H1 (cell line): ENCODE measurements around the gene EWSR1. TPM values are rescaled to one million over a fixed set of nuclear protein-coding genes. Genes with fewer than 3 reads are reported as not detected.
A peak's percentile ranks its signal among the peaks of the same experiment; 100 is the strongest.

Experiments used
- CTCF ChIA-PET: fragments of 300-600 bp; sonication (Branson Sonifier 250); formaldehyde crosslinking; loops from one replicate; lab custom pipeline; 2021; ENCODE audit not compliant: partially characterized antibody; lab: Charles Lee
- POLR2A ChIA-PET: fragments of 300-600 bp; sonication (Branson Sonifier 250); formaldehyde crosslinking; loops from one replicate; lab custom pipeline; 2021; ENCODE audit warnings: inconsistent platforms; ENCODE audit not compliant: partially characterized antibody; lab: Charles Lee
- DNase-seq, 2 experiments: peaks; one replicate each; pipeline versions ENCODE4 v3.0.0 to v3.0.0-alpha.2; 2010 to 2022; ENCODE audit warnings: low spot score in 2 of 2, low read depth in 1 of 2, mixed read lengths in 1 of 2
- FAIRE-seq: peaks from 2 replicates; lab custom pipeline; 2011; peaks lifted over from hg19 to GRCh38; lab: Jason Lieb, UNC
- H2AFZ ChIP-seq: 2 replicates; pipeline ENCODE4 v1.8.1; 2012; ENCODE audit warnings: low read length, inconsistent platforms
- H2AK5ac ChIP-seq: 2 replicates; pipeline ENCODE4 v1.6.1; 2013; ENCODE audit warnings: low read depth, low read length
- H2BK120ac ChIP-seq: replicated peaks from 2 replicates; pipeline ENCODE3; 2013; ENCODE audit warnings: low read depth, low read length, inconsistent platforms
- H2BK12ac ChIP-seq: 2 replicates; pipeline ENCODE4 v1.6.1; 2013; ENCODE audit warnings: low read depth, low read length
- H2BK15ac ChIP-seq: 2 replicates; pipeline ENCODE4 v1.6.1; 2013; ENCODE audit warnings: low read length
- H2BK20ac ChIP-seq: 2 replicates; pipeline ENCODE4 v1.6.1; 2013; ENCODE audit warnings: low read length
- H2BK5ac ChIP-seq: 2 replicates; pipeline ENCODE4 v1.6.1; 2013; ENCODE audit warnings: low read depth, low read length
- H3K14ac ChIP-seq: 2 replicates; pipeline ENCODE4 v1.6.1; 2013; ENCODE audit warnings: inconsistent platforms; ENCODE audit not compliant: insufficient read length
- H3K18ac ChIP-seq: 2 replicates; pipeline ENCODE4 v1.6.1; 2013; ENCODE audit warnings: low read length; ENCODE audit errors: extremely low read depth
- H3K23ac ChIP-seq: 2 replicates; pipeline ENCODE4 v1.6.1; 2013; ENCODE audit warnings: inconsistent platforms; ENCODE audit not compliant: insufficient read length
- H3K23me2 ChIP-seq: 2 replicates; pipeline ENCODE4 v1.6.1; 2013; ENCODE audit warnings: low read depth, low read length
- H3K27ac ChIP-seq: 2 replicates; pipeline ENCODE4 v1.6.1; 2011; ENCODE audit warnings: low read depth, low read length, inconsistent platforms
- H3K27me3 ChIP-seq, 4 experiments: replicated peaks in 1 of 4; 1 replicate in 1 of 4; 2 replicates in 3 of 4; pipeline versions ENCODE4 v1.6.1 to v1.8.1; 2011 to 2013; ENCODE audit warnings: low read length in 3 of 4, mild to moderate bottlenecking in 3 of 4, inconsistent platforms in 2 of 4, mixed read lengths in 2 of 4, moderate library complexity in 1 of 4; ENCODE audit not compliant: control insufficient read depth in 3 of 4, insufficient read depth in 3 of 4; ENCODE audit errors: extremely low read depth in 1 of 4
- H3K36me3 ChIP-seq, 4 experiments: 2 replicates each; pipeline versions ENCODE4 v1.6.1 to v1.8.1; 2011 to 2013; ENCODE audit warnings: mild to moderate bottlenecking in 4 of 4, low read length in 3 of 4, moderate library complexity in 2 of 4, control low read depth in 1 of 4, inconsistent platforms in 1 of 4; ENCODE audit not compliant: insufficient read depth in 4 of 4, control insufficient read depth in 2 of 4
- H3K4ac ChIP-seq: replicated peaks from 2 replicates; pipeline ENCODE3; 2013; ENCODE audit warnings: low read length, low read depth, mixed read lengths, inconsistent platforms; ENCODE audit not compliant: insufficient read length
- H3K4me1 ChIP-seq, 4 experiments: replicated peaks in 1 of 4; 1 replicate in 1 of 4; 2 replicates in 3 of 4; pipeline versions ENCODE4 v1.6.1 to v1.8.1; 2011 to 2013; ENCODE audit warnings: low read length in 3 of 4, inconsistent platforms in 2 of 4, mixed read lengths in 1 of 4; ENCODE audit not compliant: insufficient read depth in 4 of 4, control insufficient read depth in 3 of 4
- H3K4me2 ChIP-seq, 2 experiments: 2 replicates each; pipeline versions ENCODE4 v1.6.1 to v1.8.1; 2011 to 2013; ENCODE audit warnings: low read depth in 2 of 2, low read length in 2 of 2, control low read depth in 1 of 2, inconsistent platforms in 1 of 2, mild to moderate bottlenecking in 1 of 2; ENCODE audit not compliant: insufficient read depth in 1 of 2
- H3K4me3 ChIP-seq, 4 experiments: fragments of 200-600, 300-600 bp in 1 of 4; sonication (generic), shearing (Covaris generic), sonication (Bioruptor Twin) in 1 of 4; 2 replicates each; pipeline versions ENCODE4 v1.5.1 to v1.8.1; 2011 to 2016; ENCODE audit warnings: low read length in 4 of 4, low read depth in 3 of 4, control low read depth in 2 of 4, inconsistent platforms in 2 of 4, mild to moderate bottlenecking in 2 of 4, mixed read lengths in 1 of 4, moderate library complexity in 1 of 4; ENCODE audit not compliant: insufficient read depth in 2 of 4; ENCODE audit errors: extremely low read depth in 1 of 4
- H3K56ac ChIP-seq: replicated peaks from 2 replicates; pipeline ENCODE3; 2013; ENCODE audit warnings: low read depth, mild to moderate bottlenecking, mixed read lengths, low read length, inconsistent platforms; ENCODE audit not compliant: insufficient read length
- H3K79me1 ChIP-seq: 2 replicates; pipeline ENCODE4 v1.6.1; 2013; ENCODE audit warnings: low read depth, low read length, control low read depth
- H3K79me2 ChIP-seq, 2 experiments: 2 replicates each; pipeline versions ENCODE4 v1.6.1 to v1.8.1; 2012 to 2013; ENCODE audit warnings: low read length in 2 of 2, mild to moderate bottlenecking in 2 of 2, inconsistent platforms in 1 of 2; ENCODE audit not compliant: insufficient read depth in 2 of 2, control insufficient read depth in 1 of 2
- H3K9ac ChIP-seq, 4 experiments: replicated peaks in 1 of 4; 1 replicate in 1 of 4; 2 replicates in 3 of 4; pipeline versions ENCODE4 v1.6.1 to v1.8.1; 2011 to 2013; ENCODE audit warnings: low read depth in 3 of 4, low read length in 3 of 4, control low read depth in 2 of 4, mild to moderate bottlenecking in 2 of 4, moderate library complexity in 2 of 4, inconsistent platforms in 1 of 4; ENCODE audit errors: extremely low read depth in 1 of 4
- H3K9me3 ChIP-seq, 2 experiments: 2 replicates each; pipeline versions ENCODE4 v1.6.1 to v1.8.1; 2012 to 2013; ENCODE audit warnings: mild to moderate bottlenecking in 2 of 2, moderate library complexity in 2 of 2, control low read depth in 1 of 2, inconsistent platforms in 1 of 2, low read depth in 1 of 2, low read length in 1 of 2, mixed read lengths in 1 of 2; ENCODE audit not compliant: insufficient read depth in 2 of 2
- H4K20me1 ChIP-seq, 2 experiments: replicated peaks in 1 of 2; 2 replicates each; pipeline versions ENCODE3 to v1.8.1; 2011 to 2013; ENCODE audit warnings: inconsistent platforms in 2 of 2, low read length in 2 of 2, mild to moderate bottlenecking in 1 of 2; ENCODE audit not compliant: insufficient read depth in 2 of 2, control insufficient read depth in 1 of 2
- H4K5ac ChIP-seq: 2 replicates; pipeline ENCODE4 v1.6.1; 2013; ENCODE audit warnings: low read length, low read depth, mixed read lengths, inconsistent platforms; ENCODE audit not compliant: insufficient read length
- H4K8ac ChIP-seq: 2 replicates; pipeline ENCODE4 v1.8.0; 2013; ENCODE audit warnings: mild to moderate bottlenecking, moderate library complexity, low read length, inconsistent platforms; ENCODE audit not compliant: insufficient read depth; ENCODE audit errors: extremely low read depth
- H4K91ac ChIP-seq: replicated peaks from 2 replicates; pipeline ENCODE3; 2013; ENCODE audit warnings: low read length, mixed read lengths, inconsistent platforms; ENCODE audit not compliant: insufficient read length
- CHD1 ChIP-seq: IDR thresholded peaks from 2 replicates; pipeline ENCODE4 v1.6.1; 2012; ENCODE audit warnings: low read depth, low read length, improper control_type of control experiment
- WGBS, 2 experiments: shearing (Covaris generic) in 1 of 2; methylation state at CpG; one replicate each; pipeline versions ENCODE4 v1.1.6 to v1.1.7; 2013 to 2015; ENCODE audit warnings: low lambda C conversion rate in 2 of 2, mixed read lengths in 2 of 2, inconsistent platforms in 1 of 2, low coverage in 1 of 2, missing lambda C conversion rate in 1 of 2; ENCODE audit not compliant: insufficient replicate concordance in 2 of 2, insufficient coverage in 1 of 2, insufficient read length in 1 of 2; ENCODE audit errors: extremely low coverage in 1 of 2, missing lambda C conversion rate in 1 of 2; 5-methylcytosine and 5-hydroxymethylcytosine counted together
- polyA plus RNA-seq, 7 experiments: library from polyadenylated mRNA; depleted of rRNA in 3 of 7; stranded (reverse) in 5 of 7; unstranded in 2 of 7; fragments of >200 nt in 5 of 7; fragments of 200-250 nt in 2 of 7; gene quantifications; 1 replicate in 5 of 7; 2 replicates in 1 of 7; 4 replicates in 1 of 7; pipeline versions ENCODE4 v1.2.1 to v1.2.3, GENCODE V29; 2011 to 2013; ENCODE audit warnings: missing spikeins in 2 of 7, mixed read lengths in 2 of 7
- total RNA-seq: library from RNA; stranded (reverse); fragmentation: NEBNext Ultra II Directional; extraction: Animal tissue kit (Norgen Biotek cat#: 25700); gene quantifications from 2 replicates; pipeline ENCODE4 v1.2.1, GENCODE V29; 2021

Gene EWSR1
- total and polyA plus RNA-seq, 2 of the 8 experiments (the other 6 are each of a cell fraction or from before 2014, with no cell fraction given) = 387 to 930 TPM

DNA sequence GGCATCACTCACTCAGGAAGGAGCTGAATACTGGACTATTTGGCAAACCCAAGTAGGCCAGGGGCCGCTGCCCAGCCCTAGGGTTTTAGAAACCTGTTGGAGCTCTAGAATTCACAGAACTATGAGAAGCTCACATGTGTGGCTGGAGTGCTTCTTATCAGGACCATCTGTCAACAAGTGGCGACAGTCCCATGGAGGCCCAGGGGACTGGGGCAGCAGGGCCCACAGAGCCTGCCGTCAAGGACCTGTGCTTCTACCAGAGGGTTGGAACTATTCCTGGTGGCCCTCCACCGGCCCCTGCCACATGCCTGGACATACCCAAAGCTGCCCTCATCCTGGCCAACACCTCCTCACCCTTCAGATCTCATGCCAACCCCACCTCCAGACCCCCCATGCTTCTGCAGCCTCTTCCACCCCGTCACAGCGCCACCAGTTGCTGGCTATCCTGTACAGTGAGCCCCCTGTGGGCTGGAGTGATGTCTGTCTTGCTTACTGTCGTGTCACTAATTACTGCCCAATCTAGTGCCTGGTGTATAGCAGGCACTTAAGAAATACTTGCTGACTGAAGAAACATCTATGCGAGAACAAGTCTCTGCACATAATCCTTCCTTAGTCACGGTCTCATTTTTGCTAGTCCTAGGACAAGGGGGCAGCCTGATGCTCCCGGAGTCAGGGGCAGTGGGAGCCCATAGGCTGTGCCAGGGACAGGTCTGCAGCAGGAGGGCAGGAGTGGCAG lies 74.7 kb downstream of the EWSR1 start:
- no peak overlapping the region for H3K9ac ChIP-seq
- H2BK12ac ChIP-seq = no peak overlapping the region
- WGBS, 2 experiments = 88% methylated on average over 10 of the region's 10 CpGs; no CpG with 5 or more reads in 1 of the 2 experiments
- no peaks in the 10 kb centered on the region for H3K79me1 ChIP-seq
- no peak overlapping the region for H4K8ac ChIP-seq
- H3K23me2 ChIP-seq = no peaks in the 10 kb centered on the region
- ChIA-PET POLR2A (interaction anchor here (0.9 to 1.2 kb wide), 2 partner anchors 11 to 29 kb away, joined by 3 read pairs; no protein-coding TSS in a partner anchor), CTCF (interaction anchor here (1.0 to 1.7 kb wide), 6 partner anchors 9 to 219 kb away, joined by 3 to 7 read pairs (median 4); no protein-coding TSS in a partner anchor)
- no peaks in the 10 kb centered on the region for H3K79me2 ChIP-seq
- no peak overlapping the region for H2BK15ac ChIP-seq
- H2BK20ac ChIP-seq = no peak overlapping the region
- H3K56ac ChIP-seq = no peak overlapping the region
- no peak overlapping the region for H3K4me2 ChIP-seq
- no peaks in the 10 kb centered on the region for H3K27me3 ChIP-seq
- H2BK5ac ChIP-seq = 0 out of 2 replicates have a peak overlapping the region, but pooled peaks have one; percentile 35
- DNase-seq = no peak
- no peak overlapping the region for H4K5ac ChIP-seq
- FAIRE-seq = no peak
- H3K14ac ChIP-seq = no peak overlapping the region
- no peaks in the 10 kb centered on the region for H3K4me1 ChIP-seq
- peaks cover 1 to 6% of the 10 kb centered on the region in 2 experiments for H4K20me1 ChIP-seq
- no peak overlapping the region for H2BK120ac ChIP-seq
- peaks cover 8 to 41% (median 25%) of the 10 kb centered on the region in 4 experiments for H3K36me3 ChIP-seq
- TF ChIP-seq CHD1 = no peak
- no peak overlapping the region for H2AK5ac ChIP-seq
- H4K91ac ChIP-seq = no peak overlapping the region
- no peaks in the 10 kb centered on the region for H3K9me3 ChIP-seq
- no peak overlapping the region for H3K4me3 ChIP-seq
- H2AFZ ChIP-seq = no peak overlapping the region
- H3K23ac ChIP-seq = no peak overlapping the region
- H3K18ac ChIP-seq = no peak overlapping the region
- H3K4ac ChIP-seq = no peak overlapping the region
- H3K27ac ChIP-seq = no peak overlapping the region
